Stomach (tissue), 4 donors: ENCODE data around the gene PARVB.

Source experiments
- EP300 ChIP-seq: sonication (generic); formaldehyde crosslinking; IDR thresholded peaks from one replicate; pipeline ENCODE4 v1.6.1; 2017; ENCODE audit warnings: antibody characterized with exemption
- POLR2A ChIP-seq, 4 donors: fragments of 450-650 bp; IDR thresholded peaks; one replicate each; pipeline ENCODE4 v1.6.1; 2016; ENCODE audit warnings: antibody characterized with exemption in 4 of 4, control low read depth in 2 of 4, mild to moderate bottlenecking in 1 of 4, moderate library complexity in 1 of 4
- POLR2AphosphoS5 ChIP-seq, 3 donors: sonication (generic); formaldehyde crosslinking; IDR thresholded peaks; one replicate each; pipeline ENCODE4 v1.6.1; 2016; ENCODE audit warnings: antibody characterized with exemption in 3 of 3

- TF ChIP-seq EP300 (no peak), POLR2A (IDR thresholded peaks at IDR 0.05) (no peak), POLR2AphosphoS5 (IDR thresholded peaks at IDR 0.05) (no peak)
Observed at GRCh38 chr22:44080936-44081861, 57.1 kb downstream of the PARVB start.
